Stimulated activated CD4-positive, alpha-beta T cell treated with anti-CD3 and anti-CD28 coated beads, TNF-alpha, amount 100 ng/mL, for 4 hours (primary cell): ENCODE data around the gene INPP5K.
A peak's percentile ranks its signal among the peaks of the same experiment; 100 is the strongest.
"Not testable (repeated sequence)": the region's sequence is repeated elsewhere in the genome, so short reads cannot be mapped to it uniquely, and the experiment has no call there.

ENCODE experiments used
- DNase-seq, 3 experiments: peaks; one replicate each; pipeline ENCODE4 v3.0.0-alpha.2; 2020; ENCODE audit warnings: low read depth in 3 of 3

Gene INPP5K

GRCh38 chr17:1546292-1546922 is 30.0 kb upstream of the INPP5K start:
- no peak for DNase-seq

DNA sequence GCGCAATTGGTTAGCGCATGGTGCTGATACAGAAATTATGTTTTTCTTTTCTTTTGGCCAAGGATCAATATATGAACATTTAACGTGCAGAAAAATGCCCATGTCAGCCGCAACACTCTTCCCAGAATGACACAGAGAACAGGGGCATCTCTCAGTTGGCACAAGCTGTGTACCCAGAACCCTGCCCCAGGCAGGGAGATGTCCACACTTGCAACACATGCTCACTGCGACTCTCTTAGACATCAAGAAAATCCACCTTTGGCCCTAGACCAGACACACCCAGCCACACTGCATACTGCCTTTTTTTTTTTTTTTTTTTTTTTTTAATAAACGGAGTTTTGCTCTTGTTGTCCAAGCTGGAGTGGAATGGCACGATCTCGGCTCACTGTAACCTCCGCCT is 29.2 kb upstream of the INPP5K start:
- DNase-seq = no peak

- no peak for DNase-seq
These were observed 25.9 kb upstream of the INPP5K start for GRCh38 chr17:1542316-1542715.

GRCh38 chr17:1541367-1541904 is 25.0 kb upstream of the INPP5K start:
- DNase-seq = no peak

DNA sequence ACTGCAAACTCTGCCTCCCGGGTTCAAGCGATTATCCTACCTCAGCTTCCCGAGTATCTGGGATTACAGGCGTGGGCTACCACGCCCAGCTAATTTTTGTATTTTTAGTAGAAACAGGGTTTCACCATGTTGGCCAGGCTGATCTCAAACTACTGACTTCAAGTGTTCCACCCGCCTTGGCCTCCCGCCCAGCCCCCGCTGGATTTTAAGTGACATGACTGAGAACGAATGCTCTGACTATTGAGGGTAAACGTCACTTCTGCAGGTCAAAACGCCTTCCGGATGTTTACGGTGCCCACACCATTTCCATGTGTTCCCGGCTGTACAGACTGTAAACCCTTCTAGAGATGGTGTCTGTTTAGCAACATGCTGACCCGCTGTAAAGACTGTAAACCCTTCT is 23.4 kb upstream of the INPP5K start:
- DNase-seq = no peak

GRCh38 chr17:1535737-1536136 is 19.3 kb upstream of the INPP5K start:
- no peak for DNase-seq

GRCh38 chr17:1533661-1534325 is 17.4 kb upstream of the INPP5K start:
- DNase-seq = no peak

DNA sequence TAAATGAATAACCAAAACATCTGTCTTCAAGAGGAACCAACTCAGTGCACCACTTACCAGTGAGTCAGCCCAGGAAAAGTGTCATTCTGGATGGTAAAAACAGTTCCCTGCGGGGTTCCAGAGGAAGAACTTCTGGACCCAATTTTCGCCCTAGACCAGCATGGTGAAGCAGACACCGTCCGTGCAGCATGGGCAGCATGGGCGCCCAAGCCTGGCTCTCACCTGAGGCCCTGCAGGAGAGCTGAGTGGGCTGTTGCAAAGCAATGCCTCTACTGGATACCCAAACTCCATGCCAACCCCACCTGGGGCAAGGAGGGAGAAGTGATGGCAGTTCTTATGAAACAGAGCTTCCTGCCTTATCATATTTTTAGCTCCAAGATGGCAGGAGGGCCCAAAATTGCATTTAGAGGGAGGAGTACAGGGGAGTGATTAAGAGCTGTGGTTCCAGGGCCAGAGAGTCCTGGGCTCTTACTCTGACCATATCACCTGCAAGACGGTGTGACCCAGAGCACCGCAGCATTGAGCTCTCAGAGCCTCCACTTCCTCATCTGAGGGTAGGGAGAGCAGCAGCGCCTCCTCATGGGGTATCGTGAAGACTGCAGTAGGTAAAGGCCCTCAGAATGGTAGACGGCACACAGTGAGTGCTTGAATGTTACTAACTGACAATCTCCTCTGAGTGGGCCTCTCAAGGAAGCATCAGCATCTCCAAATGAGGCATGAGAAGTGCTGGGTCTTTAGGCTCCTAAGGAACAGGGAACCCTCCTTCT is 16.6 kb upstream of the INPP5K start:
- no peak for DNase-seq

DNA sequence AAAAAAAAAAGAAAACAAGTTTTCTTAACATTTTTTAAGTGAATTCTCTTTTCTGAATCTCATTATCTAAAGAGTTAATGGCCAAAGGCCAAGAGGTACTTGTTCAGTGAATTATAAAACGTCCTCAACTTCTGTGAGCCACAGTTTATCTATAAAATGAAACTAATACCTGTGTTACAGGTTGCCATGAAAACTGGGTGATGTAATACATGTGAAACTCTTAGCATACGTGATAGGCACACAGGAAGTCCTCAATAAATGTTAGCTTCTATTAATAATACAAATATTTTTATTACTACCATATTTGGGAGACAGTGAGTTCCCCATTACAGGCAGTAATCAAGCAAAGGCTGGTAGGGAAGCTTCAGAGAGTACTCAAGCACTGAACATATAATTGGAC is 13.5 kb upstream of the INPP5K start:
- DNase-seq = no peak

DNA sequence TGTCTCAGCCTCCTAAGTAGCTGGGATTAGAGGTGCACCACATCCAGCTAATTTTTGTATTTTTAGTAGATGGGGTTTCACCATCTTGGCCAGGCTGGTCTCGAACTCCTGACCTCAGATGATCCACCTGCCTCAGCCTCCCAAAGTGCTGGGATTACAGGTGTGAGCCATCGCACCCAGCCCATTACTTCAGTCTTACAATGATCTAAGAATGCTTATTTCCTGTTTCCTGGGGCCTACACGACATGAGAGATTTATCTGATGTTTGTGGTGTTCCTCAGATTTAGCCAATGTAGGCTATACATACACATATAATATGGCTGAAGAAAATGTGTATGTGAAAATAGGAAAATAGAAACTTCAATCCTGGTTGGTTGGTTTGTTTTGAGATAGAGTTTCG is 10.5 kb upstream of the INPP5K start:
- DNase-seq = not testable (repeated sequence)

DNA sequence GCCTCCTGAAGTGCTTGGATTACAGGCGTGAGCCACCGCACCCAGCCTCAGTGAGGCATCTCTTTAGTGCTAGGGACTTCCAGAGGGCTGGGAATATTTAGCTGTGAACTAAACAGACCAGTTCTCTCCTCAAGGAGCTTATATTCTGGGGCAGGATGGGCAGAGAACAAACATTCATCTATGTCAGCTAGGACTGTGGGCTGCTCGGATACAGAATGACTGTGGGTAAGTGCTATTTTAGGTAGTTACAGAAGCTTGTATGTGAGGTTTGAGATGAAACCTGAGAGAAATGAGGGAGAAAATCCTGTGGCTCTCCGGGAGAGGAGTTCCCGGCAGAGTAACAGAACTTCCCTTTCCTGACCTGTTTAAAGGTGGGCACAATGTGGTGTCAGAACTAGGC is 6.2 kb upstream of the INPP5K start:
- no peak for DNase-seq

DNA sequence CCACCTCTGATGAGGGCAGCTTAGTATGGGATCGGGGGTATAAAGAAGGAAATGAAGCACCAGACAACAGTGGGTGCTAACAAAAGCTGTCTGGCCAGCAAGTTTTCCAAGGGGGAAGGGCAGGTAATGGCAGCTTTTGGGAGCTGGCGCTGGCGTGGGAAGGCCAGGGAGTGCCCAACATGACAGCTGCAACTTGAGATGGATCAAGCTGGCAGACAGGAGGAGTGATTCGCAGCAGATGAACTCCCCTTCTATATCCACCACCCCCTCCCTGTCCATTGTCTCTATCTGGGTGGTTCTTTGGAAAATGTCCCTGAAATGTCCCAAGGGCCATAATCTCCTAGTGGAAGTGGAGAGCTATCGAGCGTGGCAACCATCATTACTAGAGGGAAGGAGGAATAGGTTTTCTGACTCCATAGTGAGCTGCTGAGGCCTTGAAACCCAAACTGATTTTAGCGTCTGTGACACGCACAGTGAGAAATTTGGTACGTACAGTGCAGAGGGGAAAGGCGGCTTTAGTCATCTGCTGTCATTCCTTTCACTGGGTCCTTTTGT is 4.8 kb upstream of the INPP5K start:
- DNase-seq = no peak

DNA sequence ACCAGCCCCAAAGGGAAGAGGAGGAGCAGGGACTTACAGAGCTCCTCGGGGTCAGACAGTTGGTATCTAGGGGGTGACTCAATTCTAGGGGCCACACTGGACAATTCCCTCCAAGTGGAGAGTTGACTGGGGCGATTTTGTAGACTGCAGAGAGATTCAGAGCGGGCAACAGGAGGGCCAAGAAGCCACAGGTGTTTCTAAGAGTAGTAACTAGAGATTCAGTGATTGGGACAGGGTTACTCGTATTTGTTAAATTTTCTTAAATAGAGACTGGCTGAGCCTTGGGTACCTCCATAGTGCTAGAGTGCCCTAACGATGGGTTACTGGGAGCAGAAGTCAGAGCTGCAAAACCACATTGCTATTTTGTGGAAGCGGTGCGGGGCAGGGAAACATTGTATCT is 3.3 kb upstream of the INPP5K start:
- DNase-seq = no peak

DNA sequence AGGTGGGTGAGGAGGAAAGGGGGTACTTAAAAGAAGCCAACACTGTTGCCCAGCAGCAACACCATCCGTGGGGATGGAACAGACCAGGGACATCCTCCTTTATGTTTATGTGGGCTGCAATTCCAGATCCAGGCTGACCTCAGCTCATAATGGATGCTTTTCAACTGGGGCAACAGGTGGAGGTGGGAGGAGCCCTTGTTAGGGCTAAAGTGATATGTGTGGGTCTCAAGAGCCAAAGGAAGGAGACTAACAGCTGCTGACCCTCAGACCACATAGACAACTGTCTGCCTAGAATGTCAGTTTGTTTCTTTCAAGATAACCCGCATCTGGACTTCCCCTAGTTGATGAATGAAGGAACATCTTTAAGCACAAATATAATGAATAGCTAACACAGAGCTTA is 2.0 kb upstream of the INPP5K start:
- DNase-seq = no peak

GRCh38 chr17:1515640-1516387 is 598 bp downstream of the INPP5K start:
- DNase-seq = peak in 1 of 3 experiments; percentile 31

DNA sequence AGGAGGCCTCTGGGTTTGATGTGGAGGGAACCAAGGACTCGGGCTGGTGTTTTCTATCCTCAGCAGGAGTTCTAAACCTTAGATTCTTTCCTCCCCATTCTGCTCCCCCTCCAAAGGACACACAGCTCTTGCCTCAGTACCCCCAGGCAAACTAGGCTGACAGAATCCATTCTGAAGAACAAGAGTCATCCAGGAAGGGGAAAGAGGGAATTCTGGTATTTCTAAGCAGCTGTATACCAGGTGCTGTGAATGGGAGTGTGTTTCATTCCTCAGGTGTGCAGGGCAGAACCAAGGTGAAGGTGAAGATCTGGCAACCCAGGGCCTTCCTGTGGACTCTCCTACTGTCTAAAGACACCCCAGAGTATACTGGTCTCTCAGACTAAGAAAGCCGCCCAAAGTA is 4.1 kb downstream of the INPP5K start:
- no peak for DNase-seq

GRCh38 chr17:1511756-1512321 is 4.6 kb downstream of the INPP5K start:
- no peak for DNase-seq

DNA sequence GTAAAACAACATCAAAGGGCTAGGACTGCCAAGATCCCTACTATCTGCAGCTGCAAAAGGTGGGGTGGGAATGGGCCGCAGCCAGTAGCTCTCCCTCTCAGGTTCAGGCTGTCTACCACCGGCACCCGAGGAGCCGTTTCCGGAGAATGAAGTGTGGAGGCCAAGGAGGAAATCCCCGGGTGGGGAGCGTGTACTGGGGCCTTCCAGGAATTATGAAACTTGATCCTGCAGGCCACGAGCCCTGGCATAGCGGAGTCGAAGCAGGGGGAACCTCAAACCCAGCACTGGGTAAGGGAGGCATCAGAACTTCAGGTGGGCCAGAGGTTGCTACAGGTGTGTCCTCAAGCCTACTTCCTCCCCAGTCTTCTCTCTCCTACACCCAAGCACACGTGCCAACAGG is 5.1 kb downstream of the INPP5K start:
- no peak for DNase-seq

GRCh38 chr17:1509290-1509881 is 7.0 kb downstream of the INPP5K start:
- no peak for DNase-seq

GRCh38 chr17:1508709-1509108 is 7.7 kb downstream of the INPP5K start:
- not testable (repeated sequence) for DNase-seq

- no peak for DNase-seq
These were observed 9.7 kb downstream of the INPP5K start for GRCh38 chr17:1506649-1507267.
